GM12874 (cell line): ENCODE results near the gene TRPM3.

Source experiments
- CTCF ChIP-seq: IDR thresholded peaks from 2 replicates; pipeline ENCODE4 v1.5.1; 2011; ENCODE audit warnings: low read depth, mild to moderate bottlenecking, control low read depth, low read length, moderate library complexity; ENCODE audit not compliant: insufficient read depth

The TRPM3 gene

GRCh38 chr9:70816891-70817290 is 304.5 kb downstream of the TRPM3 start:
- no peak for TF ChIP-seq CTCF

DNA sequence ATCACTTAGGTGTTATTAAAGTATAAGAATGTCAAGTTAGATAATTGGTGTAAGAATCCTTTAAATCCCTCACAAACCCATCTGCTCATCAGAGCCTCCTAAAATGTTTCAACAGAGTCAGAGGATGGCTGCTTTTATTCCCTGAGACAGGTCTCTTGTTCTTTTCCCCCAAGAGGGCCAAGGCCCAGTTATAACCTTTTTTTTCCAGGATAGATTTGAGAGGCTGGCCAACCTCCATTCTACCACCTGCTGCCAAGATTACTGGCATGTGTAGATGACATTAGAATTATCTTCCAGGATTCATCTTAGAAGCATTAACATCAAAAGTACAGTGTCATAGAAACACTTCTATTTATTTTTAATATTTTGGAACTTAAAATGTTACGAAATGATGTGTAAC is 305.1 kb downstream of the TRPM3 start:
- TF ChIP-seq CTCF, result no peak

- no peak for TF ChIP-seq CTCF
Measured at GRCh38 chr9:70814597-70814996, 306.8 kb downstream of the TRPM3 start.

DNA sequence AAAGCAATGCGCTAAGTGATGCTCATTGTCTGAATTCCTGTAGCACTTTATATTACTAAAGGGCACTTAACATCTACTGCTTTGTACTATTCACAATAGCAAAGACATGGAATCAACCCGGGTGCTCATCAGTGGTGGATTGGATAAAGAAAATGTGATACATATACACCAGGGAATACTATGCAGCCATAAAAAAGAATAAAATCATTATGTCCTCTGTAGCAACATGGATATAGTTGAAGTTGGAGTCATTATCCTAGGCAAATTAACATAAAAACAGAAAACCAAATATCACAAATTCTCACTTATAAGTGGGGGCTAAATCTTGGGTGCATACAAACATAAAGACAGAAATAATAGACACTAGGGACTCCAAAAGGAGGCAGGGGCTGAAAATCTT is 308.3 kb downstream of the TRPM3 start:
- TF ChIP-seq CTCF, result no peak

DNA sequence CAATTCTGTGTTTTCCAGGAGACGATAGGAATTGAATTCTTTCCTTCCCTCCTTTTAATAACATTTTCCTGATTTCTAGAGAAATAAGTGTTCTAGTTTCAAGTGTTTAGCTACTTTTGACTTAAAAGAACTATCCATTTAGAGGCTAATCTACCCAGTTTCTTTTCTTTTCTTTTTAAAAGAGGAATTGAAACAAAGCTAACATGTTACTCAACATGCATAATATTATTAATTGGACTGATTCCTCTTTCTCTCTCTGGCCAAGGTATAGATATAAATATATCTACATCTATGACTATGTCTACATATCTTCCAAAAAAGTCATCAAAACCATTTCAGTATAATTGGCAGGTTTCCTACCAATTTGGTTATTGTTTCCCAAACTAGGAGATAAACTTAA is 309.8 kb downstream of the TRPM3 start:
- no peak for TF ChIP-seq CTCF

GRCh38 chr9:70806875-70807274 is 314.5 kb downstream of the TRPM3 start:
- TF ChIP-seq CTCF, result no peak

DNA sequence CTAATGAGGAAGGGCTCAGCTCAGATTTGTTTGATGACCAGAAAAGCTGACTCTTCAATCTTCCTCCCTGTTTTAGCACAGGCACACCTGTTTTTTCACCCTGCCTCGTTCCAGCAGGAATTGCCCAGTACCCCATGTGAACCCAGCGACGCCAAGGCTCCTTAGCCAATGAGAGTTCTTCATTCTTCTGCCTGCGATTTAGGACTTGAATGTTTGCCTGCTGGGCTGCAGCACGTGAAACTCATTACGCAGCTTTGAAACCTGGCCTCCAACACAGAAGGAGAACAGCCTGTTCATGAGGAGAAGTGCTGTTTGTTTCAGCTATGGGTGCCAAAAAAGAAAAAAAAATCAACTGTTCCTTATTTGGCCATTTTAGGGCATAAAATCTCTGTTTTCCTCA is 315.5 kb downstream of the TRPM3 start:
- no peak for TF ChIP-seq CTCF

DNA sequence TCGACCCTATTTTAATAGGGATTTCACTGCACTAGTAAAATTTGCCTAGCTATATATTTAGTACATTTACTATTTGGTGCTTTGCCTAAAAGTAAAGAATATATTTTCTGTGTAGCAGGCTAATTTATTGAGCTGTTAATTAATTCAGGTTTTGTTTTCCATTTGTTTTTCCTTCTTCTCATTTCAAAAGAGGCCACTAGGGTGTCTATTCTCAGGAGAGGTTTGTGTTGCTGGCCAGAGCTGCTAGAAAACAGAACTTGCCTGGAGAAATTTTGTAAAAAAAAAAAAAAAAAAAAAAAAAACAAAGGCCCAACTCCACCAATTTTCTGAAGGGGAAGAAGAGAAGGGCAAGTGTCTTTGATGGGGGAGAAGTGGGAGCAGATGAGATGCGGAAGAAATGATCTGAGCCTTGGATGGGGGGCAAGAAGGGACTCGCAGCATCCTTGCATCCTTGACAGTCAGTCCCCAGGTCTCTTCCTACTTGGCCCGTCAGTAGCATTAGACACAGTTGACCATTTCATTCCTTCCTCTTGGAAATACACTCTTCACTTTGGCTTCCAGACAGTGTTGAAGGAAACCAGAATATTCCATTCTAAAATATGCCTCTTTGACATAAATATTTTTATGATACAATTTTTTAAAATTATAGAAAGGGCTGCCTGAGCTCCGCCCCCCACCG is 318.5 kb downstream of the TRPM3 start:
- no peak for TF ChIP-seq CTCF
